NCI-H748 (cell line): ENCODE measurements around the gene GALNS.
"Not testable (repeated sequence)": the region's sequence is repeated elsewhere in the genome, so short reads cannot be mapped to it uniquely, and the experiment has no call there.

Experiments used
- DNase-seq: peaks from one replicate; lab custom pipeline; 2025; ENCODE audit not compliant: unreplicated experiment; lab: John Stamatoyannopoulos, UW

The GALNS gene

GRCh38 chr16:88889702-88890352 is 33.1 kb upstream of the GALNS start:
- DNase-seq, result not testable (repeated sequence)

GRCh38 chr16:88888461-88889387 is 32.0 kb upstream of the GALNS start:
- DNase-seq, result peak; percentile 8

- DNase-seq, result no peak
These were observed 31.3 kb upstream of the GALNS start for GRCh38 chr16:88888057-88888456.

- no peak for DNase-seq
These were observed 30.2 kb upstream of the GALNS start for GRCh38 chr16:88886845-88887521.

GRCh38 chr16:88886420-88886844 is 29.7 kb upstream of the GALNS start:
- no peak for DNase-seq

GRCh38 chr16:88885693-88886280 is 29.0 kb upstream of the GALNS start:
- DNase-seq, result no peak

GRCh38 chr16:88884569-88885271 is 28.0 kb upstream of the GALNS start:
- no peak for DNase-seq

GRCh38 chr16:88883946-88884345 is 27.2 kb upstream of the GALNS start:
- no peak for DNase-seq

- DNase-seq, result no peak
These were observed 26.6 kb upstream of the GALNS start for GRCh38 chr16:88883117-88883895.

- DNase-seq, result no peak
These were observed 25.7 kb upstream of the GALNS start for GRCh38 chr16:88882358-88883030.

GRCh38 chr16:88881675-88882357 is 25.1 kb upstream of the GALNS start:
- no peak for DNase-seq

- DNase-seq, result no peak
These were observed 24.4 kb upstream of the GALNS start for GRCh38 chr16:88881007-88881615.

GRCh38 chr16:88880226-88881006 is 23.7 kb upstream of the GALNS start:
- DNase-seq, result no peak

GRCh38 chr16:88879788-88880055 is 23.0 kb upstream of the GALNS start:
- DNase-seq, result no peak

GRCh38 chr16:88878967-88879787 is 22.4 kb upstream of the GALNS start:
- DNase-seq, result no peak

- no peak for DNase-seq
These were observed 21.6 kb upstream of the GALNS start for GRCh38 chr16:88878356-88878755.
